GM23338 (cell line): ENCODE data around the gene PITPNC1. TPM values are rescaled to one million over a fixed set of nuclear protein-coding genes. Genes with fewer than 3 reads are reported as not detected.

Source experiments
- ATAC-seq: fragments of 200-7000 bp; cut with Tn5 transposase; 3 replicates; pipeline ENCODE4 v1.9.1; 2020
- DNase-seq: peaks from one replicate; pipeline ENCODE4 v3.0.0-alpha.2; 2015; ENCODE audit warnings: low spot score
- H2AFZ ChIP-seq: fragments of 200-600 bp; sonication (generic); 2 replicates; pipeline ENCODE4 v1.8.0; 2016; ENCODE audit warnings: antibody characterized with exemption, mild to moderate bottlenecking, moderate library complexity
- H3F3A ChIP-seq: fragments of 200-600 bp; sonication (generic); replicated peaks from 2 replicates; pipeline ENCODE4 v1.8.0; 2017; ENCODE audit warnings: antibody characterized with exemption, mixed run types, low read depth
- H3K27ac ChIP-seq: fragments of 200-600 bp; sonication (generic); 2 replicates; pipeline ENCODE4 v1.6.1; 2016; ENCODE audit warnings: low read depth
- H3K27me3 ChIP-seq: fragments of 200-600 bp; sonication (generic); 2 replicates; pipeline ENCODE4 v1.8.0; 2016; ENCODE audit warnings: mild to moderate bottlenecking, mixed run types, moderate library complexity; ENCODE audit not compliant: insufficient read depth
- H3K36me3 ChIP-seq: fragments of 200-600 bp; sonication (generic); 2 replicates; pipeline ENCODE4 v1.8.0; 2016; ENCODE audit warnings: mild to moderate bottlenecking; ENCODE audit not compliant: insufficient read depth
- H3K4me1 ChIP-seq: fragments of 200-600 bp; sonication (generic); 2 replicates; pipeline ENCODE4 v1.8.0; 2016; ENCODE audit warnings: mild to moderate bottlenecking, moderate library complexity; ENCODE audit not compliant: insufficient read depth
- H3K4me2 ChIP-seq: fragments of 200-600 bp; sonication (generic); 2 replicates; pipeline ENCODE4 v1.7.1; 2017; ENCODE audit warnings: mixed run types
- H3K4me3 ChIP-seq: fragments of 200-600 bp; sonication (generic); 2 replicates; pipeline ENCODE4 v1.6.1; 2016; ENCODE audit warnings: mixed run types
- H3K79me2 ChIP-seq: fragments of 200-600 bp; sonication (generic); replicated peaks from 2 replicates; pipeline ENCODE4 v1.8.0; 2017; ENCODE audit warnings: mild to moderate bottlenecking; ENCODE audit not compliant: insufficient read depth
- H3K9me2 ChIP-seq: fragments of 200-600 bp; sonication (generic); 2 replicates; pipeline ENCODE4 v1.8.0; 2017; ENCODE audit not compliant: insufficient read depth
- H4K20me1 ChIP-seq: fragments of 200-600 bp; sonication (generic); replicated peaks from 2 replicates; pipeline ENCODE4 v1.8.0; 2017; ENCODE audit warnings: mild to moderate bottlenecking; ENCODE audit not compliant: insufficient read depth
- H3K27ac Mint-ChIP-seq: 2 replicates; pipeline ENCODE4 v1.8.0; 2020; ENCODE audit warnings: inconsistent platforms, mild to moderate bottlenecking, moderate library complexity, mixed read lengths
- H3K27me3 Mint-ChIP-seq: 3 replicates; pipeline ENCODE4 v1.8.0; 2022; ENCODE audit warnings: low read depth, mild to moderate bottlenecking, moderate library complexity, mixed read lengths, inconsistent platforms; ENCODE audit not compliant: insufficient read depth, poor library complexity
- H3K36me3 Mint-ChIP-seq: 3 replicates; pipeline ENCODE4 v1.8.0; 2021; ENCODE audit warnings: low read depth, mild to moderate bottlenecking, inconsistent platforms, moderate library complexity, mixed read lengths
- H3K4me1 Mint-ChIP-seq: 3 replicates; pipeline ENCODE4 v1.8.0; 2020; ENCODE audit warnings: mild to moderate bottlenecking, inconsistent platforms, mixed read lengths
- H3K4me3 Mint-ChIP-seq: 3 replicates; pipeline ENCODE4 v1.8.0; 2021; ENCODE audit warnings: moderate library complexity, mild to moderate bottlenecking, inconsistent platforms, mixed read lengths
- H3K9me3 Mint-ChIP-seq: 3 replicates; pipeline ENCODE4 v1.8.0; 2020; ENCODE audit warnings: moderate library complexity, mild to moderate bottlenecking, inconsistent platforms, mixed read lengths
- CREB1 ChIP-seq: fragments of 250-450 bp; sonication (Bioruptor Pico); IDR thresholded peaks from 2 replicates; pipeline ENCODE4 v1.5.0; 2020; ENCODE audit warnings: low read depth, mild to moderate bottlenecking, moderate library complexity
- EZH2phosphoT487 ChIP-seq: fragments of 200-600 bp; sonication (generic); IDR thresholded peaks from one replicate; pipeline ENCODE4 v1.8.1; 2018; ENCODE audit warnings: antibody characterized with exemption; ENCODE audit not compliant: unreplicated experiment
- NANOG ChIP-seq: IDR thresholded peaks from 2 replicates; pipeline ENCODE4 v1.6.1; 2016; ENCODE audit warnings: antibody characterized with exemption, borderline replicate concordance
- ZNF114 ChIP-seq: fragments of 250-450 bp; sonication (Bioruptor Pico); IDR thresholded peaks from 2 replicates; pipeline ENCODE4 v1.5.0; 2020; ENCODE audit warnings: mild to moderate bottlenecking, moderate library complexity
- ZNF331 ChIP-seq: fragments of 250-450 bp; sonication (Bioruptor Pico); IDR thresholded peaks from 2 replicates; pipeline ENCODE4 v1.5.0; 2020; ENCODE audit warnings: low read depth, mild to moderate bottlenecking, moderate library complexity
- polyA plus RNA-seq: library from polyadenylated mRNA; unstranded; fragments of >200 nt; fragmentation: Nextera tagmentation; extraction: Ambion mirVana; gene quantifications from 2 replicates; pipeline ENCODE4 v1.2.1, GENCODE V29; 2016
- total RNA-seq: library from RNA; depleted of rRNA; stranded (reverse); fragments of >200 nt; shearing (Covaris generic); gene quantifications from 2 replicates; pipeline ENCODE4 v1.2.3, GENCODE V29; 2014
- TF ChIP-seq, protein P1 (sequence below): IDR thresholded peaks from one replicate; pipeline ENCODE4 v1.6.1; 2018; ENCODE audit warnings: antibody characterized with exemption; ENCODE audit not compliant: unreplicated experiment
- TF ChIP-seq, protein P2 (sequence below): fragments of 250-450 bp; sonication (Bioruptor Pico); IDR thresholded peaks from 2 replicates; pipeline ENCODE4 v1.5.0; 2020; ENCODE audit warnings: mild to moderate bottlenecking, moderate library complexity

Gene PITPNC1
- total and polyA plus RNA-seq, 2 experiments from 2014 or later = 23.0 to 32.6 TPM

DNA sequence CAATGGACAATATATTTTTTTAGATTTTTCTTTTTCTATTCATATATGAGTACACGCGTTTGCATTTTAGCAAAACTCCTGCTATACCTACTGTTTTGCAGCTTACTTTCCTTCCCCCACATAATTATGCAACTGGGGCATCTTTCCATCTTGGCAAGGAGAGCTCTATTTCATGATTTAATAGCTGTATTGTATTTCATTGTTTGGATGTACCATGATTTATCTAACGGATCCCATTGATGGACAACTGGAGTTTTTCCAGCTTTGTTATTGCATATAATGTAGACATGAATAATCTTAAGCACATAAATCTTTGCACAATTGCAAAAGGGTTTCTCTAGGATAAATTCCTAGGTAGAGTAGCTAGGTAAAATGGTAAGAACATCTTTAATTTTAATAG, 133.9 kb downstream of the PITPNC1 start:
- Histone ChIP-seq H3K4me3 (no peak overlapping the region), H3K9me2 (peaks cover 4% of the 10 kb centered on the region; the same call in 1 of the 2 replicates), H2AFZ (no peak overlapping the region), H3K36me3 (no peaks in the 10 kb centered on the region), H3F3A (no peaks in the 10 kb centered on the region; the same call in 1 of the 2 replicates), H3K79me2 (peaks cover 69% of the 10 kb centered on the region), H4K20me1 (peaks cover 8% of the 10 kb centered on the region; the same call in 1 of the 2 replicates), H3K27ac (no peak overlapping the region), H3K27me3 (no peaks in the 10 kb centered on the region), H3K4me1 (peaks cover 27% of the 10 kb centered on the region), H3K4me2 (no peak overlapping the region)
- Mint-ChIP-seq H3K4me1 (peaks cover 32% of the 10 kb centered on the region), H3K4me3 (no peak overlapping the region), H3K27me3 (peaks cover 14% of the 10 kb centered on the region), H3K27ac (no peak overlapping the region), H3K9me3 (peaks cover 11% of the 10 kb centered on the region), H3K36me3 (peaks cover 15% of the 10 kb centered on the region)
- ATAC-seq = no peak
- TF ChIP-seq NANOG = no peak
- TF ChIP-seq, protein P1, sequence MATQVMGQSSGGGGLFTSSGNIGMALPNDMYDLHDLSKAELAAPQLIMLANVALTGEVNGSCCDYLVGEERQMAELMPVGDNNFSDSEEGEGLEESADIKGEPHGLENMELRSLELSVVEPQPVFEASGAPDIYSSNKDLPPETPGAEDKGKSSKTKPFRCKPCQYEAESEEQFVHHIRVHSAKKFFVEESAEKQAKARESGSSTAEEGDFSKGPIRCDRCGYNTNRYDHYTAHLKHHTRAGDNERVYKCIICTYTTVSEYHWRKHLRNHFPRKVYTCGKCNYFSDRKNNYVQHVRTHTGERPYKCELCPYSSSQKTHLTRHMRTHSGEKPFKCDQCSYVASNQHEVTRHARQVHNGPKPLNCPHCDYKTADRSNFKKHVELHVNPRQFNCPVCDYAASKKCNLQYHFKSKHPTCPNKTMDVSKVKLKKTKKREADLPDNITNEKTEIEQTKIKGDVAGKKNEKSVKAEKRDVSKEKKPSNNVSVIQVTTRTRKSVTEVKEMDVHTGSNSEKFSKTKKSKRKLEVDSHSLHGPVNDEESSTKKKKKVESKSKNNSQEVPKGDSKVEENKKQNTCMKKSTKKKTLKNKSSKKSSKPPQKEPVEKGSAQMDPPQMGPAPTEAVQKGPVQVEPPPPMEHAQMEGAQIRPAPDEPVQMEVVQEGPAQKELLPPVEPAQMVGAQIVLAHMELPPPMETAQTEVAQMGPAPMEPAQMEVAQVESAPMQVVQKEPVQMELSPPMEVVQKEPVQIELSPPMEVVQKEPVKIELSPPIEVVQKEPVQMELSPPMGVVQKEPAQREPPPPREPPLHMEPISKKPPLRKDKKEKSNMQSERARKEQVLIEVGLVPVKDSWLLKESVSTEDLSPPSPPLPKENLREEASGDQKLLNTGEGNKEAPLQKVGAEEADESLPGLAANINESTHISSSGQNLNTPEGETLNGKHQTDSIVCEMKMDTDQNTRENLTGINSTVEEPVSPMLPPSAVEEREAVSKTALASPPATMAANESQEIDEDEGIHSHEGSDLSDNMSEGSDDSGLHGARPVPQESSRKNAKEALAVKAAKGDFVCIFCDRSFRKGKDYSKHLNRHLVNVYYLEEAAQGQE = no peak
- TF ChIP-seq, protein P2, sequence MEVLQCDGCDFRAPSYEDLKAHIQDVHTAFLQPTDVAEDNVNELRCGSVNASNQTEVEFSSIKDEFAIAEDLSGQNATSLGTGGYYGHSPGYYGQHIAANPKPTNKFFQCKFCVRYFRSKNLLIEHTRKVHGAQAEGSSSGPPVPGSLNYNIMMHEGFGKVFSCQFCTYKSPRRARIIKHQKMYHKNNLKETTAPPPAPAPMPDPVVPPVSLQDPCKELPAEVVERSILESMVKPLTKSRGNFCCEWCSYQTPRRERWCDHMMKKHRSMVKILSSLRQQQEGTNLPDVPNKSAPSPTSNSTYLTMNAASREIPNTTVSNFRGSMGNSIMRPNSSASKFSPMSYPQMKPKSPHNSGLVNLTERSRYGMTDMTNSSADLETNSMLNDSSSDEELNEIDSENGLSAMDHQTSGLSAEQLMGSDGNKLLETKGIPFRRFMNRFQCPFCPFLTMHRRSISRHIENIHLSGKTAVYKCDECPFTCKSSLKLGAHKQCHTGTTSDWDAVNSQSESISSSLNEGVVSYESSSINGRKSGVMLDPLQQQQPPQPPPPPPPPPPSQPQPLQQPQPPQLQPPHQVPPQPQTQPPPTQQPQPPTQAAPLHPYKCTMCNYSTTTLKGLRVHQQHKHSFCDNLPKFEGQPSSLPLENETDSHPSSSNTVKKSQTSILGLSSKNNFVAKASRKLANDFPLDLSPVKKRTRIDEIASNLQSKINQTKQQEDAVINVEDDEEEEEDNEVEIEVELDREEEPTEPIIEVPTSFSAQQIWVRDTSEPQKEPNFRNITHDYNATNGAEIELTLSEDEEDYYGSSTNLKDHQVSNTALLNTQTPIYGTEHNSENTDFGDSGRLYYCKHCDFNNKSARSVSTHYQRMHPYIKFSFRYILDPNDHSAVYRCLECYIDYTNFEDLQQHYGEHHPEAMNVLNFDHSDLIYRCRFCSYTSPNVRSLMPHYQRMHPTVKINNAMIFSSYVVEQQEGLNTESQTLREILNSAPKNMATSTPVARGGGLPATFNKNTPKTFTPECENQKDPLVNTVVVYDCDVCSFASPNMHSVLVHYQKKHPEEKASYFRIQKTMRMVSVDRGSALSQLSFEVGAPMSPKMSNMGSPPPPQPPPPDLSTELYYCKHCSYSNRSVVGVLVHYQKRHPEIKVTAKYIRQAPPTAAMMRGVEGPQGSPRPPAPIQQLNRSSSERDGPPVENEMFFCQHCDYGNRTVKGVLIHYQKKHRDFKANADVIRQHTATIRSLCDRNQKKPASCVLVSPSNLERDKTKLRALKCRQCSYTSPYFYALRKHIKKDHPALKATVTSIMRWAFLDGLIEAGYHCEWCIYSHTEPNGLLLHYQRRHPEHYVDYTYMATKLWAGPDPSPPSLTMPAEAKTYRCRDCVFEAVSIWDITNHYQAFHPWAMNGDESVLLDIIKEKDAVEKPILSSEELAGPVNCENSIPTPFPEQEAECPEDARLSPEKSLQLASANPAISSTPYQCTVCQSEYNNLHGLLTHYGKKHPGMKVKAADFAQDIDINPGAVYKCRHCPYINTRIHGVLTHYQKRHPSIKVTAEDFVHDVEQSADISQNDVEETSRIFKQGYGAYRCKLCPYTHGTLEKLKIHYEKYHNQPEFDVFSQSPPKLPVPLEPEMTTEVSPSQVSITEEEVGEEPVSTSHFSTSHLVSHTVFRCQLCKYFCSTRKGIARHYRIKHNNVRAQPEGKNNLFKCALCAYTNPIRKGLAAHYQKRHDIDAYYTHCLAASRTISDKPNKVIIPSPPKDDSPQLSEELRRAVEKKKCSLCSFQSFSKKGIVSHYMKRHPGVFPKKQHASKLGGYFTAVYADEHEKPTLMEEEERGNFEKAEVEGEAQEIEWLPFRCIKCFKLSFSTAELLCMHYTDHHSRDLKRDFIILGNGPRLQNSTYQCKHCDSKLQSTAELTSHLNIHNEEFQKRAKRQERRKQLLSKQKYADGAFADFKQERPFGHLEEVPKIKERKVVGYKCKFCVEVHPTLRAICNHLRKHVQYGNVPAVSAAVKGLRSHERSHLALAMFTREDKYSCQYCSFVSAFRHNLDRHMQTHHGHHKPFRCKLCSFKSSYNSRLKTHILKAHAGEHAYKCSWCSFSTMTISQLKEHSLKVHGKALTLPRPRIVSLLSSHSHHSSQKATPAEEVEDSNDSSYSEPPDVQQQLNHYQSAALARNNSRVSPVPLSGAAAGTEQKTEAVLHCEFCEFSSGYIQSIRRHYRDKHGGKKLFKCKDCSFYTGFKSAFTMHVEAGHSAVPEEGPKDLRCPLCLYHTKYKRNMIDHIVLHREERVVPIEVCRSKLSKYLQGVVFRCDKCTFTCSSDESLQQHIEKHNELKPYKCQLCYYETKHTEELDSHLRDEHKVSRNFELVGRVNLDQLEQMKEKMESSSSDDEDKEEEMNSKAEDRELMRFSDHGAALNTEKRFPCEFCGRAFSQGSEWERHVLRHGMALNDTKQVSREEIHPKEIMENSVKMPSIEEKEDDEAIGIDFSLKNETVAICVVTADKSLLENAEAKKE (CRISPR knock-in tag) = no peak
- TF ChIP-seq ZNF114 (CRISPR knock-in tag) = no peak
- no peak for TF ChIP-seq CREB1 (CRISPR knock-in tag)
- no peak for TF ChIP-seq ZNF331 (CRISPR knock-in tag)
- no peak for TF ChIP-seq EZH2phosphoT487
- DNase-seq = no peak
